ENCODE results near the gene CUBN. TPM values are rescaled to one million over a fixed set of nuclear protein-coding genes. Genes with fewer than 3 reads are reported as not detected.

Gene CUBN
- total and polyA plus RNA-seq, 9 of the 15 experiments (the other 6 are each of a cell fraction or from before 2014, with no cell fraction given) = 0.04 to 0.33 (median 0.09) TPM

DNA sequence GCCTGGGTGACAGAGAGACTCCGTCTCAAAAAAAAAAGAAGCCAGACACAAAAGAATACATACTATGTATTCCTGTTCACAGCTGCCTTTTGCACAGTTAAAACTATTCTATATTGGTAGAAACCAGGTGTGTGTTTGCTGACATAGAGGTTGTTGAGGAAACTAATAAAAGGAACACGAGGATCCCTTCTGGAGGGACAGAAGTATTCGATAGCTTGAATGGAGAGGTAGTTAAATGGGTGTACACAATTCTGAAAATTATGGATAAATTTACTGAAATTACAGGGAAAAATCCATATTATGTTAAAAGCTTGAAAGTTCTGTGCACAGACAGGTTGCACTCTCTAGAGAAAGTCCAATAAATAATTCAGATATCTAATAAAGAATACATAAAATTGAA is 71.5 kb downstream of the CUBN start (continued):
- TF ChIP-seq, protein P1, sequence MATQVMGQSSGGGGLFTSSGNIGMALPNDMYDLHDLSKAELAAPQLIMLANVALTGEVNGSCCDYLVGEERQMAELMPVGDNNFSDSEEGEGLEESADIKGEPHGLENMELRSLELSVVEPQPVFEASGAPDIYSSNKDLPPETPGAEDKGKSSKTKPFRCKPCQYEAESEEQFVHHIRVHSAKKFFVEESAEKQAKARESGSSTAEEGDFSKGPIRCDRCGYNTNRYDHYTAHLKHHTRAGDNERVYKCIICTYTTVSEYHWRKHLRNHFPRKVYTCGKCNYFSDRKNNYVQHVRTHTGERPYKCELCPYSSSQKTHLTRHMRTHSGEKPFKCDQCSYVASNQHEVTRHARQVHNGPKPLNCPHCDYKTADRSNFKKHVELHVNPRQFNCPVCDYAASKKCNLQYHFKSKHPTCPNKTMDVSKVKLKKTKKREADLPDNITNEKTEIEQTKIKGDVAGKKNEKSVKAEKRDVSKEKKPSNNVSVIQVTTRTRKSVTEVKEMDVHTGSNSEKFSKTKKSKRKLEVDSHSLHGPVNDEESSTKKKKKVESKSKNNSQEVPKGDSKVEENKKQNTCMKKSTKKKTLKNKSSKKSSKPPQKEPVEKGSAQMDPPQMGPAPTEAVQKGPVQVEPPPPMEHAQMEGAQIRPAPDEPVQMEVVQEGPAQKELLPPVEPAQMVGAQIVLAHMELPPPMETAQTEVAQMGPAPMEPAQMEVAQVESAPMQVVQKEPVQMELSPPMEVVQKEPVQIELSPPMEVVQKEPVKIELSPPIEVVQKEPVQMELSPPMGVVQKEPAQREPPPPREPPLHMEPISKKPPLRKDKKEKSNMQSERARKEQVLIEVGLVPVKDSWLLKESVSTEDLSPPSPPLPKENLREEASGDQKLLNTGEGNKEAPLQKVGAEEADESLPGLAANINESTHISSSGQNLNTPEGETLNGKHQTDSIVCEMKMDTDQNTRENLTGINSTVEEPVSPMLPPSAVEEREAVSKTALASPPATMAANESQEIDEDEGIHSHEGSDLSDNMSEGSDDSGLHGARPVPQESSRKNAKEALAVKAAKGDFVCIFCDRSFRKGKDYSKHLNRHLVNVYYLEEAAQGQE (IDR thresholded peaks at IDR 0.05; ENCODE audit: borderline replicate concordance) = no peak
- TF ChIP-seq, protein P1 (CRISPR knock-in tag; IDR thresholded peaks at IDR 0.05; ENCODE audit: low read depth) = no peak
- TF ChIP-seq ZNF263 (CRISPR knock-in tag; IDR thresholded peaks at IDR 0.05; ENCODE audit: borderline replicate concordance) = no peak
- no peak for TF ChIP-seq ZNF57 (CRISPR knock-in tag; IDR thresholded peaks at IDR 0.05)
- no peak for TF ChIP-seq ZFP36 (IDR thresholded peaks at IDR 0.05; ENCODE audit: low read depth, low read length, partially characterized antibody)
- no peak for TF ChIP-seq KLF6 (CRISPR knock-in tag; IDR thresholded peaks at IDR 0.05; ENCODE audit: borderline replicate concordance)
- no peak for TF ChIP-seq ZKSCAN1 (IDR thresholded peaks at IDR 0.05; ENCODE audit: low read depth, low read length)
- no peak for TF ChIP-seq ZC3H4 (CRISPR knock-in tag; IDR thresholded peaks at IDR 0.05; ENCODE audit: borderline replicate concordance)
- no peak for TF ChIP-seq SRSF3 (IDR thresholded peaks at IDR 0.05; ENCODE audit: insufficient read depth, low read length)

All from K562 (cell line).